ENCODE results near the gene TAS2R19. TPM values are rescaled to one million over a fixed set of nuclear protein-coding genes. Genes with fewer than 3 reads are reported as not detected.

The TAS2R19 gene
- total RNA-seq, 4 donors from 2014 or later, result 7.0 to 12.0 (median 10.0) TPM

GRCh38 chr12:10989107-10989506 is 33.3 kb downstream of the TAS2R19 start:
- TF ChIP-seq POLR2A (IDR thresholded peaks at IDR 0.05) (no peak), CTCF (IDR thresholded peaks at IDR 0.05) (no peak)
- no peak overlapping the region for H3K4me3 ChIP-seq (replicated peaks in 1 of 3)
- no peaks in the 10 kb centered on the region for H3K27me3 ChIP-seq
- intact Hi-C loops (cut with DNase I), result no loop called here
- no peaks in the 10 kb centered on the region for H3K4me1 ChIP-seq
- H3K36me3 ChIP-seq, result no peaks in the 10 kb centered on the region
- H3K27ac ChIP-seq, result no peak overlapping the region
- H3K9me3 ChIP-seq, result no peaks in the 10 kb centered on the region
- 94 to 97% methylated on average over 2 of the region's 2 CpGs for WGBS, 2 donors
- no peak for DNase-seq

- intact Hi-C loops (cut with DNase I), result no loop called here
- no peak within 1 kb of the TSS for H3K27ac ChIP-seq
- H3K4me3 ChIP-seq (replicated peaks in 1 of 3), result no peak within 1 kb of the TSS
- H3K36me3 ChIP-seq, result no peaks in the 10 kb centered on the region
- no peaks in the 10 kb centered on the region for H3K27me3 ChIP-seq
- H3K9me3 ChIP-seq, result no peaks in the 10 kb centered on the region
- TF ChIP-seq CTCF (IDR thresholded peaks at IDR 0.05) (no peak), POLR2A (IDR thresholded peaks at IDR 0.05) (no peak)
- H3K4me1 ChIP-seq, result no peaks in the 10 kb centered on the region
- DNase-seq, result no peak
- WGBS, 2 donors, result 46 to 51% methylated on average over 2 of the region's 2 CpGs
These were observed 35.6 kb downstream of the TAS2R19 start, which contains the start of gene TAS2R50 for GRCh38 chr12:10986812-10987211. Gene TAS2R50 (minus strand): TSS chr12:10986912. CDS start chr12:10986860, 52 bp downstream.

GRCh38 chr12:10982244-10982643 is 40.2 kb downstream of the TAS2R19 start:
- Histone ChIP-seq H3K9me3 (no peaks in the 10 kb centered on the region), H3K4me3 (replicated peaks in 1 of 3) (no peak overlapping the region), H3K36me3 (no peaks in the 10 kb centered on the region), H3K27me3 (no peaks in the 10 kb centered on the region), H3K4me1 (no peaks in the 10 kb centered on the region), H3K27ac (no peak overlapping the region)
- DNase-seq, result no peak
- 86 to 88% methylated on average over 5 of the region's 5 CpGs for WGBS, 2 donors
- intact Hi-C loops (cut with DNase I), result no loop called here
- TF ChIP-seq CTCF (IDR thresholded peaks at IDR 0.05) (no peak), POLR2A (IDR thresholded peaks at IDR 0.05) (no peak)

GRCh38 chr12:10974965-10975364 is 47.5 kb downstream of the TAS2R19 start:
- no peak for DNase-seq
- Histone ChIP-seq H3K9me3 (no peaks in the 10 kb centered on the region), H3K4me1 (no peaks in the 10 kb centered on the region), H3K27ac (no peak overlapping the region), H3K36me3 (no peaks in the 10 kb centered on the region), H3K27me3 (no peaks in the 10 kb centered on the region), H3K4me3 (replicated peaks in 1 of 3) (no peak overlapping the region)
- intact Hi-C loops (cut with DNase I), result no loop called here
- TF ChIP-seq CTCF (IDR thresholded peaks at IDR 0.05) (no peak), POLR2A (IDR thresholded peaks at IDR 0.05) (no peak)
- WGBS, 2 donors, result 83 to 88% methylated on average over 3 of the region's 3 CpGs

Other genes starting within 250 kb of the TAS2R19 start
- gene TAS2R7, start 220.0 kb downstream of the TAS2R19 start, total RNA-seq, result 1 to 10 TPM in 1 of 4 donors, not detected in 3; 1.1 TPM
- under 1 TPM in 1 of 4 donors, not detected in 3; 0.49 TPM for gene TAS2R8, start 215.3 kb downstream of the TAS2R19 start, total RNA-seq
- gene TAS2R9, start 212.5 kb downstream of the TAS2R19 start, total RNA-seq, result not detected
- gene TAS2R10, start 196.3 kb downstream of the TAS2R19 start, total RNA-seq, result 1 to 10 TPM; 1.6 to 2.8 (median 2.1) TPM
- gene PRR4, start 173.1 kb downstream of the TAS2R19 start, total RNA-seq, result 1 to 10 TPM; 4.3 to 8.7 (median 7.8) TPM
- gene PRH1, start 138.4 kb downstream of the TAS2R19 start, total RNA-seq, result 10 to 100 TPM; 35.5 to 78.8 (median 62.1) TPM
- 10 to 100 TPM in 1 of 4 donors, 1 to 10 TPM in 3; 4.3 to 15.6 (median 7.4) TPM for gene TAS2R13, start 113.1 kb downstream of the TAS2R19 start, total RNA-seq
- not detected for gene PRH2, start 93.4 kb downstream of the TAS2R19 start, total RNA-seq
- 10 to 100 TPM in 3 of 4 donors, 1 to 10 TPM in 1; 6.8 to 26.0 (median 10.3) TPM for gene TAS2R14, start 83.4 kb downstream of the TAS2R19 start, total RNA-seq
- 10 to 100 TPM in 2 of 4 donors, 1 to 10 TPM in 2; 3.9 to 18.4 (median 7.1) TPM for gene TAS2R50, start 35.7 kb downstream of the TAS2R19 start, total RNA-seq
- 1 to 10 TPM; 6.2 to 9.8 (median 7.1) TPM for gene TAS2R20, start 24.3 kb downstream of the TAS2R19 start, total RNA-seq
- gene TAS2R31, start 8.8 kb upstream of the TAS2R19 start, total RNA-seq, result 10 to 100 TPM in 3 of 4 donors, 1 to 10 TPM in 1; 4.9 to 30.5 (median 11.9) TPM
- 1 to 10 TPM; 2.5 to 5.1 (median 4.5) TPM for gene TAS2R46, start 39.7 kb upstream of the TAS2R19 start, total RNA-seq
- gene TAS2R43, start 69.7 kb upstream of the TAS2R19 start, total RNA-seq, result 10 to 100 TPM in 2 of 4 donors, 1 to 10 TPM in 2; 2.6 to 26.2 (median 9.8) TPM
- gene TAS2R30, start 112.0 kb upstream of the TAS2R19 start, total RNA-seq, result 10 to 100 TPM; 10.4 to 26.2 (median 17.9) TPM
- 10 to 100 TPM in 2 of 4 donors, 1 to 10 TPM in 2; 8.0 to 14.0 (median 9.6) TPM for gene SMIM10L1, start 148.6 kb upstream of the TAS2R19 start, total RNA-seq
- gene TAS2R42, start 164.3 kb upstream of the TAS2R19 start, total RNA-seq, result not detected
- not detected for gene PRB3, start 247.1 kb upstream of the TAS2R19 start, total RNA-seq

All from thyroid gland (tissue), 4 donors.